ENCODE data around the gene EMC7. TPM values are rescaled to one million over a fixed set of nuclear protein-coding genes. Genes with fewer than 3 reads are reported as not detected.

Gene EMC7
- total RNA-seq, 1 donor from 2014 or later: 66.8 TPM

DNA sequence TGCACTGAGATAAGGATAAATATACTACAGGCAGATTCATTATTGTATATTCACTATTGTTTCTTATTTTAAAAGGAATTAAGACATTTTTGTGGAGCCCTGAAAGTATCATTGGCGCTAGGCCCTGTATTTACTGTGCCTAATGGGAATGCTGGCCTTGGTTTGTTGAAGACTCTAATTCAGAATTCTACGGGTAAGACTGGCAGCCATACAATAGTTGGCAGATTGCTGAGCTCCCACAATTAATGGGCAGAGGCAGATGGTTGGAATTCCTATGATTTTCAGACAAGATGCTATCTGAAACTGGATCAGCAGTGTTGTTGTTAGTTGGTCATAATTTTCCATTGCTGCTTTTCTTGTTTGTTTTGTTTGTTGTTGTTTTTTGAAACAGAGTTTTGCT is 15.0 kb upstream of the EMC7 start:
- ATAC-seq: no peak
- intact Hi-C loops (cut with DNase I): no loop called here
- TF ChIP-seq, protein P1, sequence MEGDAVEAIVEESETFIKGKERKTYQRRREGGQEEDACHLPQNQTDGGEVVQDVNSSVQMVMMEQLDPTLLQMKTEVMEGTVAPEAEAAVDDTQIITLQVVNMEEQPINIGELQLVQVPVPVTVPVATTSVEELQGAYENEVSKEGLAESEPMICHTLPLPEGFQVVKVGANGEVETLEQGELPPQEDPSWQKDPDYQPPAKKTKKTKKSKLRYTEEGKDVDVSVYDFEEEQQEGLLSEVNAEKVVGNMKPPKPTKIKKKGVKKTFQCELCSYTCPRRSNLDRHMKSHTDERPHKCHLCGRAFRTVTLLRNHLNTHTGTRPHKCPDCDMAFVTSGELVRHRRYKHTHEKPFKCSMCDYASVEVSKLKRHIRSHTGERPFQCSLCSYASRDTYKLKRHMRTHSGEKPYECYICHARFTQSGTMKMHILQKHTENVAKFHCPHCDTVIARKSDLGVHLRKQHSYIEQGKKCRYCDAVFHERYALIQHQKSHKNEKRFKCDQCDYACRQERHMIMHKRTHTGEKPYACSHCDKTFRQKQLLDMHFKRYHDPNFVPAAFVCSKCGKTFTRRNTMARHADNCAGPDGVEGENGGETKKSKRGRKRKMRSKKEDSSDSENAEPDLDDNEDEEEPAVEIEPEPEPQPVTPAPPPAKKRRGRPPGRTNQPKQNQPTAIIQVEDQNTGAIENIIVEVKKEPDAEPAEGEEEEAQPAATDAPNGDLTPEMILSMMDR (IDR thresholded peaks at IDR 0.05): no peak

DNA sequence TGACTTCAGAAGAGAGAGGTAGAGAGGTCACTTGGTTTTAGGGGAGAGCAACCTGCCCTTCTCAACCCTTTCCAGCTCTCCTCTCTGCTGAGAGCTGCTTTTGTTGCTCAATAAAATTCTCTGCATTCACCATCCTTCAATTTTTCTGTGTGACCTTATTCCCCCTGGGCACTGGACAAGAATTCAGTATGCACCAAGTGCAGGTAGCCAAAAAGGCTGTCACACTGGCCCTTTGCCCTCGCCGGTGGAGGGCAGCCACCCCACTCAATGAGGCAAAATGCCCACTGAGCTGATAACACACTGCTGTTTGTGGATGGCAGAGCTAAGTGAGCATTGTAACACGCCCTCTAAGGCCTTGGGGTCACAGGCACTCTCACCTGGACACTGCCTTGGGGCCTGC is 13.1 kb upstream of the EMC7 start:
- Histone ChIP-seq H3K36me3 (no peaks in the 10 kb centered on the region), H3K9me3 (no peaks in the 10 kb centered on the region), H3K4me1 (no peaks in the 10 kb centered on the region), H3K27ac (no peak overlapping the region), H3K27me3 (peaks cover 11% of the 10 kb centered on the region), H3K4me3 (no peak overlapping the region)
- TF ChIP-seq, protein P1 (IDR thresholded peaks at IDR 0.05): no peak
- intact Hi-C loops (cut with DNase I): no loop called here
- no peak for ATAC-seq
- no peak for DNase-seq

More for the DNA sequence above, 15.0 kb upstream of the EMC7 start:
- Histone ChIP-seq H3K4me1 (no peaks in the 10 kb centered on the region), H3K36me3 (no peaks in the 10 kb centered on the region), H3K9me3 (no peaks in the 10 kb centered on the region), H3K27ac (no peak overlapping the region), H3K4me3 (no peak overlapping the region), H3K27me3 (peaks cover 11% of the 10 kb centered on the region)
- no peak for DNase-seq

DNA sequence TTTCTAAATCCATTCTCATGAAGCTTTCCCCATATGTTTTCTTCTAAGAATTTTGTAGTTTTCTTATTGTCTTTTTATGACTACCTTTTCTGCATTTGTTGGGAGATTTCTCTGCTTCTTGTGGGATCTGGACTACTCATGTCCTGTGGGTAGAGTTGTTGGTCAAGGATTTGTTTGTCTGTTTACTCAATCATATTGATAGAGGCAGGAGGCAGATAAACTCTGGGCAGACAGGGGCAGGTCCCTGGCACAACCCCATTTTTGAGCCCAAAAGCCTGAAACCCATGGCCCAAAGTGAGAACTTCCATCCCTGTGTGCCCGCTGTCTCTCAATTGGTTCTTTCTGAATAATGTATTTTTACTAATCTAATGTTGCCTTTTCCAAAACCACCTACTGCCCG is 12.6 kb upstream of the EMC7 start:
- TF ChIP-seq, protein P1 (IDR thresholded peaks at IDR 0.05): no peak
- Histone ChIP-seq H3K4me1 (no peaks in the 10 kb centered on the region), H3K27me3 (peaks cover 11% of the 10 kb centered on the region), H3K9me3 (no peaks in the 10 kb centered on the region), H3K4me3 (no peak overlapping the region), H3K36me3 (no peaks in the 10 kb centered on the region), H3K27ac (no peak overlapping the region)
- ATAC-seq (no peak), DNase-seq (no peak)
- intact Hi-C loops (cut with DNase I): no loop called here

DNA sequence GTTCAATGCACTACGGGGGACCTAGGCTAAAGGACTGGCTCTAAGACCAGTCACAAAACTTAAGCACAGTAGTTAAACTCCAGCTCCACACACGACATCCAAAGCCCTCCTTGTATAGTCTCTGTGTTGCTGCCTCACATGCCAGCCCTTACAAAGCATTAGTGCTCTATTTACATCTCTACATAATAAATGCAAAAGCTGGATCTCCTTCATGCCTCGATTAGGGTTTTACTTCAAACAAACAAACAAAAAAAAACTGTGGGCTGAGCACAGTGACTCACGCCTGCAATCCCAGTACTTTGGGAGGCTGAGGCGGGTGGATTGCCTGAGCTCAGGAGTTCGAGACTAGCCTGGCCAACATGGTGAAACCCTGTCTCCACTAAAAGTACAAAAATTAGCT is 9.8 kb upstream of the EMC7 start:
- Histone ChIP-seq H3K4me3 (no peak overlapping the region), H3K9me3 (no peaks in the 10 kb centered on the region), H3K27me3 (peaks cover 11% of the 10 kb centered on the region), H3K36me3 (no peaks in the 10 kb centered on the region), H3K4me1 (no peaks in the 10 kb centered on the region), H3K27ac (no peak overlapping the region)
- no peak for DNase-seq
- no peak for ATAC-seq
- intact Hi-C loops (cut with DNase I): no loop called here
- TF ChIP-seq, protein P1 (IDR thresholded peaks at IDR 0.05): no peak

DNA sequence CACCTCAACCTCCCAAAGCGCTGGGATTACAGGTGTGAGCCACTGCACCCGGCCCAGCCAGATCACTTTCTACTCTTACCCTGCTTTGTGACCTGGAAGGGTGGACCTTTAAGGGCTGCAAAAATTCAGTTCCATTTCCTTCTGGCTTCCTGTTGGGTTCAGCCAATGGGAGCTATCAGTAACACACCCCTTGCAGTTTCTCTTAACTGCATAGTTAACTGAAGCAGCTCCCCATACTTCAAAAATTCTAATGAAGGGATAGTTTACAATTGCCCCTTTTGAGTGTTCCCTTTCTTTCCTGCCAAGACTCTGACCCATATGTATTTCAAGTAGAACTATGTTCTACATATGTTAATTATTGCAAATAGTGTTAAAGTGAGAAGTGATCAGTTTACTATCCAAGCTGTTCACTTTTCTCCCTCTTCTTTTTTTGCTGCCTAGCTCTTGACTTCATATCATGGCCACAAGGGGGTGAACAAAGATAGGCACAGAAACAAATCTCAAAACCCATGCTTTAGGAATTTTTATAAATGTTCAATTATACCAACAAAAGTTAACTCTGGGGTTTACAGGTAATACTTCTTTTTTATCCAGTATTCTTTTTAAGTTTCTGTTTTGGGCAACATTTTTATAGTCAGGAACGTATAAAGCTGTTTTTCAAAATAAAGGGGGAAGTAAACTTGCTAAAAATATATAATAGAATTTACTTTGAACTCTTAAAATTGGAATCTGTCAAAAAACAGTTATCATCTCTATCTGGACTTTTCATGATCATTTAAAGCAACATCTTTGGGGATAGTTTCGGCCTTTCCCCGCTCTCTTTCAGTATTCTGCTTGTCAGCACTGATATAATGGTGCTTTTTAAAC is 8.4 kb upstream of the EMC7 start:
- intact Hi-C loops (cut with DNase I): loop anchor here (10.0 kb wide), 1 partner anchor 105 kb away; the partner anchor contains the start of gene KATNBL1
- Histone ChIP-seq H3K27ac (no peak overlapping the region), H3K36me3 (no peaks in the 10 kb centered on the region), H3K4me3 (no peak overlapping the region), H3K27me3 (peaks cover 6% of the 10 kb centered on the region), H3K4me1 (no peaks in the 10 kb centered on the region), H3K9me3 (no peaks in the 10 kb centered on the region)
- DNase-seq: no peak
- no peak for ATAC-seq
- TF ChIP-seq, protein P1 (IDR thresholded peaks at IDR 0.05): peak; percentile 48

Data from upper lobe of right lung (tissue), 1 donor.